H1 (cell line): ENCODE data around the gene USP20. TPM values are rescaled to one million over a fixed set of nuclear protein-coding genes. Genes with fewer than 3 reads are reported as not detected.

Source experiments
- E2F6 ChIP-seq: IDR thresholded peaks from 2 replicates; pipeline ENCODE4 v1.6.1; 2012; ENCODE audit warnings: inconsistent platforms
- polyA plus RNA-seq, 7 experiments: library from polyadenylated mRNA; depleted of rRNA in 3 of 7; stranded (reverse) in 5 of 7; unstranded in 2 of 7; fragments of >200 nt in 5 of 7; fragments of 200-250 nt in 2 of 7; gene quantifications; 1 replicate in 5 of 7; 2 replicates in 1 of 7; 4 replicates in 1 of 7; pipeline versions ENCODE4 v1.2.1 to v1.2.3, GENCODE V29; 2011 to 2013; ENCODE audit warnings: missing spikeins in 2 of 7, mixed read lengths in 2 of 7
- total RNA-seq: library from RNA; stranded (reverse); fragmentation: NEBNext Ultra II Directional; extraction: Animal tissue kit (Norgen Biotek cat#: 25700); gene quantifications from 2 replicates; pipeline ENCODE4 v1.2.1, GENCODE V29; 2021

USP20 gene
- total and polyA plus RNA-seq, 2 of the 8 experiments (the other 6 are each of a cell fraction or from before 2014, with no cell fraction given), result 13.4 to 23.0 TPM

- no peak for TF ChIP-seq E2F6
Observed at GRCh38 chr9:129815278-129815677, 20.0 kb upstream of the USP20 start (continued).
